ENCODE measurements around the gene CAPS2. TPM values are rescaled to one million over a fixed set of nuclear protein-coding genes. Genes with fewer than 3 reads are reported as not detected.
A peak's percentile ranks its signal among the peaks of the same experiment; 100 is the strongest.

The CAPS2 gene
- total RNA-seq, 2 donors from 2014 or later, result 18.7 to 23.0 TPM

GRCh38 chr12:75323663-75324062 lies 6.5 kb downstream of the CAPS2 start:
- DNase-seq (ENCODE audit: low spot score), result no peak
- Histone ChIP-seq H3K36me3 (no peaks in the 10 kb centered on the region), H3K27me3 (replicated peaks; ENCODE audit: insufficient read depth) (no peaks in the 10 kb centered on the region), H3K4me1 (ENCODE audit: control insufficient read depth in 1 of 2, low read depth in 2 of 2) (no peaks in the 10 kb centered on the region), H3K9me3 (no peaks in the 10 kb centered on the region), H3K27ac (no peak overlapping the region), H3K4me3 (no peak overlapping the region)
- no peak for ATAC-seq (ENCODE audit: insufficient number of reproducible peaks, low FRiP score, low read depth)
- no peak for TF ChIP-seq CTCF (IDR thresholded peaks at IDR 0.05)

GRCh38 chr12:75322464-75322863 lies 7.7 kb downstream of the CAPS2 start:
- TF ChIP-seq CTCF (IDR thresholded peaks at IDR 0.05), result no peak

GRCh38 chr12:75317784-75318183 lies 12.3 kb downstream of the CAPS2 start:
- H3K9me3 ChIP-seq, result no peaks in the 10 kb centered on the region
- no peaks in the 10 kb centered on the region for H3K4me1 ChIP-seq (ENCODE audit: control insufficient read depth in 1 of 2, low read depth in 2 of 2)
- peak; percentile 12 for ATAC-seq (ENCODE audit: insufficient number of reproducible peaks, low FRiP score, low read depth)
- H3K27me3 ChIP-seq (replicated peaks; ENCODE audit: insufficient read depth), result no peaks in the 10 kb centered on the region
- no peak for DNase-seq (ENCODE audit: low spot score)
- no peaks in the 10 kb centered on the region for H3K36me3 ChIP-seq
- no peak overlapping the region for H3K4me3 ChIP-seq
- no peak for TF ChIP-seq CTCF (IDR thresholded peaks at IDR 0.05)
- H3K27ac ChIP-seq, result no peak overlapping the region

More at GRCh38 chr12:75322464-75322863, 7.7 kb downstream of the CAPS2 start:
- Histone ChIP-seq H3K4me1 (ENCODE audit: control insufficient read depth in 1 of 2, low read depth in 2 of 2) (no peaks in the 10 kb centered on the region), H3K36me3 (no peaks in the 10 kb centered on the region), H3K27me3 (replicated peaks; ENCODE audit: insufficient read depth) (no peaks in the 10 kb centered on the region), H3K4me3 (no peak overlapping the region), H3K9me3 (no peaks in the 10 kb centered on the region), H3K27ac (no peak overlapping the region)
- ATAC-seq (ENCODE audit: insufficient number of reproducible peaks, low FRiP score, low read depth) (no peak), DNase-seq (ENCODE audit: low spot score) (no peak)

GRCh38 chr12:75315518-75315917 lies 14.6 kb downstream of the CAPS2 start:
- Histone ChIP-seq H3K27me3 (replicated peaks; ENCODE audit: insufficient read depth) (no peaks in the 10 kb centered on the region), H3K4me1 (ENCODE audit: control insufficient read depth in 1 of 2, low read depth in 2 of 2) (no peaks in the 10 kb centered on the region), H3K4me3 (no peak overlapping the region), H3K27ac (no peak overlapping the region), H3K36me3 (no peaks in the 10 kb centered on the region), H3K9me3 (no peaks in the 10 kb centered on the region)
- DNase-seq (ENCODE audit: low spot score) (no peak), ATAC-seq (ENCODE audit: insufficient number of reproducible peaks, low FRiP score, low read depth) (no peak)
- TF ChIP-seq CTCF (IDR thresholded peaks at IDR 0.05), result no peak

GRCh38 chr12:75311369-75311768 lies 18.8 kb downstream of the CAPS2 start:
- no peaks in the 10 kb centered on the region for H3K27me3 ChIP-seq (replicated peaks; ENCODE audit: insufficient read depth)
- peaks cover 6% of the 10 kb centered on the region for H3K36me3 ChIP-seq
- no peak for DNase-seq (ENCODE audit: low spot score)
- H3K4me3 ChIP-seq, result no peak overlapping the region
- H3K27ac ChIP-seq, result no peak overlapping the region
- no peak for TF ChIP-seq CTCF (IDR thresholded peaks at IDR 0.05)
- no peaks in the 10 kb centered on the region for H3K4me1 ChIP-seq (ENCODE audit: control insufficient read depth in 1 of 2, low read depth in 2 of 2)
- no peak for ATAC-seq (ENCODE audit: insufficient number of reproducible peaks, low FRiP score, low read depth)
- no peaks in the 10 kb centered on the region for H3K9me3 ChIP-seq

All from thoracic aorta (tissue), 2 donors.